Testis (tissue), 3 donors: ENCODE results near the gene SECTM1. TPM values are rescaled to one million over a fixed set of nuclear protein-coding genes. Genes with fewer than 3 reads are reported as not detected.

Experiments
- DNase-seq: peaks from one replicate; pipeline ENCODE4 v3.0.0-alpha.2; 2019
- H3K27ac ChIP-seq, 2 donors: fragments of 200-600 bp; sonication (generic); one replicate each; pipeline ENCODE4 v1.5.1; 2019
- H3K27me3 ChIP-seq: fragments of 200-600 bp; sonication (generic); one replicate; pipeline ENCODE4 v1.5.1; 2019
- H3K36me3 ChIP-seq: fragments of 200-600 bp; sonication (generic); one replicate; pipeline ENCODE4 v1.5.1; 2017; ENCODE audit warnings: low read depth; ENCODE audit errors: missing control alignments
- H3K4me1 ChIP-seq: fragments of 200-600 bp; sonication (generic); one replicate; pipeline ENCODE4 v1.5.1; 2019
- H3K4me3 ChIP-seq, 2 donors: fragments of 200-600 bp; sonication (generic); one replicate each; pipeline ENCODE4 v1.5.1; 2017 to 2019
- H3K9me3 ChIP-seq: fragments of 200-600 bp; sonication (generic); one replicate; pipeline ENCODE4 v1.5.1; 2017
- CTCF ChIP-seq, 3 experiments: fragments of 450-650 bp in 2 of 3; fragments of 200-600 bp in 1 of 3; sonication (generic) in 1 of 3; IDR thresholded peaks; one replicate each; pipeline ENCODE4 v1.5.1; 2016 to 2019; ENCODE audit warnings: antibody characterized with exemption in 3 of 3, mild to moderate bottlenecking in 2 of 3, moderate library complexity in 1 of 3
- POLR2A ChIP-seq: fragments of 450-650 bp; IDR thresholded peaks from one replicate; pipeline ENCODE4 v1.6.1; 2017; ENCODE audit warnings: antibody characterized with exemption, mild to moderate bottlenecking, moderate library complexity
- WGBS, 2 donors: methylation state at CpG; one replicate each; pipeline ENCODE4 v1.1.5; 2018; 5-methylcytosine and 5-hydroxymethylcytosine counted together
- intact Hi-C: fragments of 100-400 bp; cut with DNase I; formaldehyde crosslinking; loops from one replicate; pipeline ENCODE4 v1.15.1; 2023; ENCODE audit warnings: low total_unique reads
- polyA plus RNA-seq: library from polyadenylated mRNA; stranded (reverse); fragments of 350-450 nt; fragmentation: Illumina TruSeq; extraction: RNeasy Lipid Tissue Mini Kit (QIAGEN cat#74804); gene quantifications from one replicate; pipeline ENCODE4 v1.2.3, GENCODE V29; 2014; ENCODE audit warnings: low read depth, low replicate concordance; ENCODE audit not compliant: insufficient read depth
- total RNA-seq, 2 donors: library from RNA; depleted of rRNA; stranded (reverse); fragments of >200 nt; gene quantifications; one replicate each; pipeline ENCODE4 v1.2.3, GENCODE V29; 2016

The SECTM1 gene
- total and polyA plus RNA-seq, 3 donors from 2014 or later, result 0.55 to 9.3 (median 5.9) TPM

GRCh38 chr17:82292251-82293154, 41.1 kb downstream of the SECTM1 start:
- 4 to 8% methylated on average over 16 to 52 of the region's 86 CpGs for WGBS, 2 donors
- intact Hi-C loops, result loop anchor here (10.0 kb wide), 1 partner anchor 48 kb away; no protein-coding TSS in a partner anchor
- H3K4me1 ChIP-seq, result peaks cover 21% of the 10 kb centered on the region
- peak overlapping the region; percentile 83 to 84 for H3K4me3 ChIP-seq
- H3K27me3 ChIP-seq, result no peaks in the 10 kb centered on the region
- DNase-seq, result peak; percentile 98
- no peaks in the 10 kb centered on the region for H3K36me3 ChIP-seq
- peak overlapping the region; percentile 97 to 99 for H3K27ac ChIP-seq
- no peaks in the 10 kb centered on the region for H3K9me3 ChIP-seq
- TF ChIP-seq CTCF (IDR thresholded peaks at IDR 0.05) (no peak), POLR2A (peak; percentile 91)

- Histone ChIP-seq H3K4me1 (peaks cover 14% of the 10 kb centered on the region), H3K9me3 (no peaks in the 10 kb centered on the region), H3K36me3 (no peaks in the 10 kb centered on the region), H3K27ac (peak overlapping the region in 1 of 2 donors; percentile 97), H3K27me3 (no peaks in the 10 kb centered on the region), H3K4me3 (peak overlapping the region; percentile 83 to 84)
- TF ChIP-seq CTCF (IDR thresholded peaks at IDR 0.05) (no peak), POLR2A (no peak)
- 60 to 65% methylated on average over 19 of the region's 19 CpGs for WGBS, 2 donors
- intact Hi-C loops, result loop anchor here (10.0 kb wide), 1 partner anchor 47 kb away; no protein-coding TSS in a partner anchor
- no peak for DNase-seq
These were observed 41.9 kb downstream of the SECTM1 start for GRCh38 chr17:82291582-82292250.

- WGBS, 2 donors, result 60 to 64% methylated on average over 18 to 19 of the region's 19 CpGs
- Histone ChIP-seq H3K27me3 (no peaks in the 10 kb centered on the region), H3K9me3 (no peaks in the 10 kb centered on the region), H3K36me3 (no peaks in the 10 kb centered on the region), H3K27ac (peak overlapping the region in 1 of 2 donors; percentile 14), H3K4me1 (no peaks in the 10 kb centered on the region), H3K4me3 (no peak overlapping the region)
- intact Hi-C loops, result no loop called here
- DNase-seq, result peak; percentile 67
- TF ChIP-seq POLR2A, result no peak
- no peak for TF ChIP-seq CTCF (IDR thresholded peaks at IDR 0.05)
These were observed 45.4 kb downstream of the SECTM1 start for GRCh38 chr17:82287868-82288801.

- no peak for DNase-seq
- peak overlapping the region in 1 of 2 donors; percentile 14 for H3K27ac ChIP-seq
- H3K4me1 ChIP-seq, result no peaks in the 10 kb centered on the region
- 90 to 95% methylated on average over 9 of the region's 9 CpGs for WGBS, 2 donors
- H3K9me3 ChIP-seq, result no peaks in the 10 kb centered on the region
- no peak overlapping the region for H3K4me3 ChIP-seq
- TF ChIP-seq POLR2A, result no peak
- no peak for TF ChIP-seq CTCF (IDR thresholded peaks at IDR 0.05)
- H3K36me3 ChIP-seq, result no peaks in the 10 kb centered on the region
- intact Hi-C loops, result no loop called here
- H3K27me3 ChIP-seq, result no peaks in the 10 kb centered on the region
These were observed 46.3 kb downstream of the SECTM1 start for GRCh38 chr17:82287013-82287867.
